WTC11 (cell line): ENCODE data around the gene PDE12. TPM values are rescaled to one million over a fixed set of nuclear protein-coding genes. Genes with fewer than 3 reads are reported as not detected.

ENCODE experiments used
- ATAC-seq: fragments of 200-7000 bp; cut with Tn5 transposase; 2 replicates; pipeline ENCODE4 v1.10.0; 2021; ENCODE audit warnings: mild to moderate bottlenecking, moderate library complexity
- CTCF ChIA-PET: fragments of 300-600 bp; sonication (Branson Sonifier 250); formaldehyde crosslinking; loops from one replicate; lab custom pipeline; 2021; ENCODE audit warnings: antibody characterized with exemption; lab: Charles Lee
- POLR2A ChIA-PET: fragments of 350-600 bp; sonication (Branson Sonifier 250); formaldehyde crosslinking; loops from one replicate; lab custom pipeline; 2021; ENCODE audit warnings: antibody characterized with exemption; lab: Charles Lee
- DNase-seq: peaks from one replicate; pipeline ENCODE4 v3.0.0; 2021; ENCODE audit warnings: low spot score
- H3K27ac Mint-ChIP-seq: 2 replicates; pipeline ENCODE4 v1.8.0; 2021; ENCODE audit warnings: mixed read lengths
- H3K27me3 Mint-ChIP-seq: 2 replicates; pipeline ENCODE4 v1.8.0; 2021; ENCODE audit warnings: low read depth, mild to moderate bottlenecking, moderate library complexity, mixed read lengths
- H3K36me3 Mint-ChIP-seq: 2 replicates; pipeline ENCODE4 v1.8.0; 2021; ENCODE audit warnings: mixed read lengths
- H3K4me1 Mint-ChIP-seq: 2 replicates; pipeline ENCODE4 v1.8.0; 2022; ENCODE audit warnings: mixed read lengths
- H3K4me3 Mint-ChIP-seq: 2 replicates; pipeline ENCODE4 v1.8.0; 2021; ENCODE audit warnings: mild to moderate bottlenecking, moderate library complexity, mixed read lengths
- H3K9me3 Mint-ChIP-seq: 2 replicates; pipeline ENCODE4 v1.8.0; 2021; ENCODE audit warnings: mixed read lengths
- CREB1 ChIP-seq: sonication (generic); formaldehyde crosslinking; IDR thresholded peaks from 2 replicates; pipeline ENCODE4 v1.8.0; 2023; ENCODE audit warnings: mild to moderate bottlenecking, missing genetic modification reagents
- ESRRA ChIP-seq: sonication (generic); formaldehyde crosslinking; IDR thresholded peaks from 2 replicates; pipeline ENCODE4 v1.8.1; 2022; ENCODE audit warnings: mild to moderate bottlenecking, missing genetic modification reagents, borderline replicate concordance
- ETV6 ChIP-seq: sonication (generic); formaldehyde crosslinking; IDR thresholded peaks from 2 replicates; pipeline ENCODE4 v1.8.1; 2022; ENCODE audit warnings: mild to moderate bottlenecking, missing genetic modification reagents
- FOXK1 ChIP-seq: sonication (generic); formaldehyde crosslinking; IDR thresholded peaks from 2 replicates; pipeline ENCODE4 v1.8.0; 2022; ENCODE audit warnings: mild to moderate bottlenecking, moderate library complexity, missing genetic modification reagents
- FOXP1 ChIP-seq: sonication (generic); formaldehyde crosslinking; IDR thresholded peaks from 2 replicates; pipeline ENCODE4 v1.8.0; 2022; ENCODE audit warnings: missing genetic modification reagents, mild to moderate bottlenecking, moderate library complexity, borderline replicate concordance
- GABPB1 ChIP-seq: sonication (generic); formaldehyde crosslinking; IDR thresholded peaks from 2 replicates; pipeline ENCODE4 v1.8.1; 2023; ENCODE audit warnings: mild to moderate bottlenecking, missing genetic modification reagents
- NFE2L1 ChIP-seq: sonication (generic); formaldehyde crosslinking; IDR thresholded peaks from 2 replicates; pipeline ENCODE4 v1.8.1; 2023; ENCODE audit warnings: missing genetic modification reagents
- NR1H2 ChIP-seq: sonication (generic); formaldehyde crosslinking; IDR thresholded peaks from 2 replicates; pipeline ENCODE4 v1.9.0; 2021; ENCODE audit warnings: mild to moderate bottlenecking, moderate library complexity, missing genetic modification reagents
- NR3C1 ChIP-seq: sonication (generic); formaldehyde crosslinking; conservative IDR thresholded peaks from 2 replicates; pipeline ENCODE4 v1.8.1; 2023; ENCODE audit warnings: low read depth, mild to moderate bottlenecking, missing genetic modification reagents
- SP1 ChIP-seq: sonication (generic); formaldehyde crosslinking; conservative IDR thresholded peaks from 2 replicates; pipeline ENCODE4 v1.8.1; 2022; ENCODE audit warnings: missing genetic modification reagents
- TEAD1 ChIP-seq: sonication (generic); formaldehyde crosslinking; IDR thresholded peaks from 2 replicates; pipeline ENCODE4 v1.8.0; 2022; ENCODE audit warnings: mild to moderate bottlenecking, missing genetic modification reagents
- ZBTB21 ChIP-seq: sonication (generic); formaldehyde crosslinking; IDR thresholded peaks from 2 replicates; pipeline ENCODE4 v1.8.1; 2023; ENCODE audit warnings: mild to moderate bottlenecking, missing genetic modification reagents, borderline replicate concordance
- ZNF232 ChIP-seq: sonication (generic); formaldehyde crosslinking; IDR thresholded peaks from 2 replicates; pipeline ENCODE4 v1.8.0; 2022; ENCODE audit warnings: mild to moderate bottlenecking, missing genetic modification reagents
- ZNF416 ChIP-seq: fragments of 250-450 bp; sonication (Bioruptor Pico); IDR thresholded peaks from 2 replicates; pipeline ENCODE4 v1.9.0; 2021; ENCODE audit warnings: mild to moderate bottlenecking, inconsistent platforms
- ZNF423 ChIP-seq: fragments of 250-450 bp; sonication (Bioruptor Pico); IDR thresholded peaks from 2 replicates; pipeline ENCODE4 v2.1.2; 2022; ENCODE audit warnings: mild to moderate bottlenecking, moderate library complexity
- ZNF671 ChIP-seq: fragments of 250-450 bp; sonication (Bioruptor Pico); IDR thresholded peaks from 2 replicates; pipeline ENCODE4 v1.8.0; 2021; ENCODE audit warnings: mild to moderate bottlenecking
- total RNA-seq: library from RNA; stranded (reverse); gene quantifications from 3 replicates; pipeline ENCODE4 v1.2.3, GENCODE V29; 2021
- TF ChIP-seq, protein P1 (sequence below): sonication (generic); formaldehyde crosslinking; IDR thresholded peaks from 2 replicates; pipeline ENCODE4 v1.8.1; 2022; ENCODE audit warnings: mild to moderate bottlenecking, missing genetic modification reagents, moderate library complexity, borderline replicate concordance
- TF ChIP-seq, protein P2 (sequence below): sonication (generic); formaldehyde crosslinking; IDR thresholded peaks from 2 replicates; pipeline ENCODE4 v1.8.0; 2022; ENCODE audit warnings: mild to moderate bottlenecking, missing genetic modification reagents
- TF ChIP-seq, protein P3 (sequence below): fragments of 250-450 bp; sonication (Bioruptor Pico); IDR thresholded peaks from 2 replicates; pipeline ENCODE4 v1.9.0; 2021; ENCODE audit warnings: mild to moderate bottlenecking
- TF ChIP-seq, protein P4 (sequence below): sonication (generic); formaldehyde crosslinking; IDR thresholded peaks from 2 replicates; pipeline ENCODE4 v1.8.1; 2023; ENCODE audit warnings: mild to moderate bottlenecking, missing genetic modification reagents, moderate library complexity
- TF ChIP-seq, protein P5 (sequence below): sonication (generic); formaldehyde crosslinking; IDR thresholded peaks from 2 replicates; pipeline ENCODE4 v1.8.0; 2022; ENCODE audit warnings: mild to moderate bottlenecking, missing genetic modification reagents
- TF ChIP-seq, protein P6 (sequence below): sonication (generic); formaldehyde crosslinking; IDR thresholded peaks from 2 replicates; pipeline ENCODE4 v1.8.0; 2023; ENCODE audit warnings: missing genetic modification reagents, mild to moderate bottlenecking, borderline replicate concordance

The PDE12 gene
- total RNA-seq, 1 experiment from 2014 or later, result 16.4 TPM

DNA sequence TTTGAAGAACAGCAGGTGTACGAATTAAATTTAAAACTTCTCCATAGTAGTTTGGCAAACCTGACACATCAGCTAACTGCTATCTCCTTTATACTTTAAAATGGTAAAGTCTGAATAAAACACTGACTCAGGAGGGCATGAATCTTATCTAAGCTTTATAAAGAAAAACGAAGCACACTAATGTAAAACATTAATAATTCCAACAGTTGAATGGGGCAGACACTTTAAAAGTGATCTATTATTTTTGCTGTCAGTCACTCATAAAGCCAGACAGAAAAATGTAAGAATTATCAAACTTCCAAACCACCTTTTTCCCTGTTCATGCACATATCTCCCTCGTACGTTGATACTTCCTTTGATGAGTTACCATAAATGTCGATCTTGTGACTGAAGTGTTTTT is 38.5 kb downstream of the PDE12 start (continued):
- TF ChIP-seq NR1H2, result no peak
- TF ChIP-seq, all 79 proteins: peak for 0

DNA sequence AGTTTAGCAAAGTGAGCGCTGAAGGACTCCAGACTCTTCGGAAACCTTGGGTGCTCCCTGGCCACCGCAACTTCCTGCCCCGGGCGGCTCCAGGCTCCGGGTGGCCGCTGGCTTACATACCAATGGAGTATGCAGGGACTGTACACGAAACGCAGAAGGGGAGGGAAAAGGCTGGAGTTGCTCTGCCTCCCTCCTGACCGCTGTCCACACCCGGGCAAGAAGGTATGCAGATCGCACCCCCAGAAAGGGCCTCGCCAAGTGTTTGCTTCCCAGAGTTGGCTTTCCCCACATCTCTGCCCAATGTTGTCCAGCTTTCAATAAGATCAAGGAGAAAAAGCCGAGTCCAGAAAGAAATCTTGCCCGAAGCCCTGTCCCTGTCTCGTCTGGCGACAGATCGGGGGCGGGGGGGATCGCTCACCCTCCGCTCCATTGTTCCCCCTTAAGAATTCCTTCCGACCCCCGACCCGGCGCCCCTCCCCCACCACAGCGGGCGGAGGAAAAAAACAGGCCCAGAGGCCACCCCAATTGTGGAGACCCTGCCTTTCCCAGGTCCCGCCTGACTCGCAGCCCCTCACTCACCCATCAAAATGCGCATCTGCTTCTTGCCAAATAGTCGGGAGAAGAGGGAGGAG is 40.5 kb downstream of the PDE12 start:
- DNase-seq (peak; percentile 61), ATAC-seq (peak; percentile 4)
- Mint-ChIP-seq H3K36me3 (peaks cover 12% of the 10 kb centered on the region), H3K27me3 (no peaks in the 10 kb centered on the region), H3K9me3 (no peaks in the 10 kb centered on the region), H3K4me1 (peaks cover 23% of the 10 kb centered on the region), H3K27ac (peak overlapping the region; percentile 100), H3K4me3 (peak overlapping the region; percentile 99)
- POLR2A ChIA-PET, result interaction anchor here (1.8 to 2.1 kb wide), 2 partner anchors 40 to 159 kb away, joined by 7 to 20 read pairs; partner anchors contain the start of genes PDE12 and SLMAP
- CTCF ChIA-PET, result interaction anchor here (0.7 to 1.6 kb wide), 2 partner anchors 199 to 427 kb away, joined by 3 read pairs; no protein-coding TSS in a partner anchor
- 0 out of 2 replicates have a peak, but pooled peaks have one; percentile 12 for TF ChIP-seq TEAD1 (CRISPR knock-in tag)
- TF ChIP-seq ZNF671 (CRISPR knock-in tag), result no peak
- TF ChIP-seq ZNF416 (CRISPR knock-in tag), result 0 out of 2 replicates have a peak, but pooled peaks have one; percentile 41
- 0 out of 2 replicates have a peak, but pooled peaks have one; percentile 59 for TF ChIP-seq NR3C1 (CRISPR knock-in tag)

DNA sequence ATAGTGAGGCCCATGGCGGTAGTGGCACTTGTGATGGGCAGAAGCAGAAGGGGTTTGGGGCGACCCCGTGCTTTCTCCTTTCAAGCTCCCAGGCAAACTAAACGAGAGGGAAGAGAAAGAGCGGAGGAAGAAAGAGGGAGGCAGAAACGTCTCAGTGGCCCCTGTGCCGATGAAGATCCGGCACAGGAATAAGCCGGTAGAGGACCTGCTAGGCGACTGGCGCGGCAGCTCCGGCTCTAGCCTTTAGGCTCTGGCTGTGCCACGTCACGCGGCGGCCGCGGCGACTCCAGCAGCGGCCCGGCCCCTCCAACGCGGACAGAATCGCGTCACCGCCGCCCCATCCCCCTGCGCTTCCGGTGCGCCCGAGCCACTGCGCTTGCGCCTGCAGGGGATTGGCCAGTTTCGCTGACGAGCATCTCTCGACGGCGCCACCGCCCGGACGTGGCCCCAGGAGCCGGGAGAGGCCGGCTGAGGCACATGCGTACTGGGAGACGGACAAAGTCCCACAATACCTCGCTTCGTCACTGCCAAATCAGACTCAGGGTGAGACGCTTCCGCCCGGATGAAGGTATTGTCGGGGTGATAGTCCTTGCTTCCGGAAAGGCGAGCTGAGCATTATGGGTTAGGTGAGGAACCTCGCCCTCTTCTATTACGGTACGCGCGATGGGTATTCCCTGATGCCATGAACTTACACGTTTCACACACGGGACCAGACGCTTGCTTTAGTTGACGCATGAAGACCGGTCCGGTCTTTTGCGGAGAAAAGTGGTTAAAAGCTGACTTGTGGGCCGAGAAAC is 41.3 kb downstream of the PDE12 start, which contains the start of gene ARF4:
Gene ARF4 (minus strand): TSS at position 218 of the 797 bp plus-strand sequence. CDS start 204 bp downstream, at position 14.
- ChIA-PET POLR2A (interaction anchor here (0.5 to 2.1 kb wide), 10 partner anchors 19 to 369 kb away, joined by 3 to 20 read pairs (median 4); partner anchors contain the start of genes APPL1, PDE12 and SLMAP), CTCF (interaction anchor here (0.6 to 1.6 kb wide), 5 partner anchors 10 to 471 kb away, joined by 3 read pairs; no protein-coding TSS in a partner anchor)
- H3K27ac Mint-ChIP-seq, result peak within 1 kb of the TSS; percentile 100
- peaks cover 23% of the 10 kb centered on the region for H3K4me1 Mint-ChIP-seq
- peak; percentile 96 for ATAC-seq
- peak; percentile 99 for DNase-seq
- H3K4me3 Mint-ChIP-seq, result peak within 1 kb of the TSS; percentile 99
- H3K27me3 Mint-ChIP-seq, result no peaks in the 10 kb centered on the region
- no peaks in the 10 kb centered on the region for H3K9me3 Mint-ChIP-seq
- peaks cover 10% of the 10 kb centered on the region for H3K36me3 Mint-ChIP-seq
- TF ChIP-seq NR3C1 (CRISPR knock-in tag), result no peak; the same call in 1 of the 2 replicates
- no peak for TF ChIP-seq ZNF671 (CRISPR knock-in tag)
- TF ChIP-seq ZBTB21 (CRISPR knock-in tag), result peak; percentile 97
- TF ChIP-seq ETV6 (CRISPR knock-in tag), result no peak; the same call in 1 of the 2 replicates
- TF ChIP-seq NFE2L1 (CRISPR knock-in tag), result peak; percentile 38; the same call in 1 of the 2 replicates
- TF ChIP-seq, protein P1, sequence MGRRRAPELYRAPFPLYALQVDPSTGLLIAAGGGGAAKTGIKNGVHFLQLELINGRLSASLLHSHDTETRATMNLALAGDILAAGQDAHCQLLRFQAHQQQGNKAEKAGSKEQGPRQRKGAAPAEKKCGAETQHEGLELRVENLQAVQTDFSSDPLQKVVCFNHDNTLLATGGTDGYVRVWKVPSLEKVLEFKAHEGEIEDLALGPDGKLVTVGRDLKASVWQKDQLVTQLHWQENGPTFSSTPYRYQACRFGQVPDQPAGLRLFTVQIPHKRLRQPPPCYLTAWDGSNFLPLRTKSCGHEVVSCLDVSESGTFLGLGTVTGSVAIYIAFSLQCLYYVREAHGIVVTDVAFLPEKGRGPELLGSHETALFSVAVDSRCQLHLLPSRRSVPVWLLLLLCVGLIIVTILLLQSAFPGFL (CRISPR knock-in tag), result 0 out of 2 replicates have a peak, but pooled peaks have one; percentile 28
- peak; percentile 85 for TF ChIP-seq FOXK1
- TF ChIP-seq CREB1 (CRISPR knock-in tag), result peak; percentile 44
- TF ChIP-seq GABPB1, result peak; percentile 79
- TF ChIP-seq, protein P2, sequence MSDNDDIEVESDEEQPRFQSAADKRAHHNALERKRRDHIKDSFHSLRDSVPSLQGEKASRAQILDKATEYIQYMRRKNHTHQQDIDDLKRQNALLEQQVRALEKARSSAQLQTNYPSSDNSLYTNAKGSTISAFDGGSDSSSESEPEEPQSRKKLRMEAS, result peak; percentile 89
- TF ChIP-seq, protein P3, sequence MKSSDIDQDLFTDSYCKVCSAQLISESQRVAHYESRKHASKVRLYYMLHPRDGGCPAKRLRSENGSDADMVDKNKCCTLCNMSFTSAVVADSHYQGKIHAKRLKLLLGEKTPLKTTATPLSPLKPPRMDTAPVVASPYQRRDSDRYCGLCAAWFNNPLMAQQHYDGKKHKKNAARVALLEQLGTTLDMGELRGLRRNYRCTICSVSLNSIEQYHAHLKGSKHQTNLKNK (CRISPR knock-in tag), result no peak
- TF ChIP-seq, protein P4, sequence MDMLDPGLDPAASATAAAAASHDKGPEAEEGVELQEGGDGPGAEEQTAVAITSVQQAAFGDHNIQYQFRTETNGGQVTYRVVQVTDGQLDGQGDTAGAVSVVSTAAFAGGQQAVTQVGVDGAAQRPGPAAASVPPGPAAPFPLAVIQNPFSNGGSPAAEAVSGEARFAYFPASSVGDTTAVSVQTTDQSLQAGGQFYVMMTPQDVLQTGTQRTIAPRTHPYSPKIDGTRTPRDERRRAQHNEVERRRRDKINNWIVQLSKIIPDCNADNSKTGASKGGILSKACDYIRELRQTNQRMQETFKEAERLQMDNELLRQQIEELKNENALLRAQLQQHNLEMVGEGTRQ, result peak; percentile 79
- peak; percentile 74; the same call in 1 of the 2 replicates for TF ChIP-seq FOXP1 (CRISPR knock-in tag)
- TF ChIP-seq, protein P5, sequence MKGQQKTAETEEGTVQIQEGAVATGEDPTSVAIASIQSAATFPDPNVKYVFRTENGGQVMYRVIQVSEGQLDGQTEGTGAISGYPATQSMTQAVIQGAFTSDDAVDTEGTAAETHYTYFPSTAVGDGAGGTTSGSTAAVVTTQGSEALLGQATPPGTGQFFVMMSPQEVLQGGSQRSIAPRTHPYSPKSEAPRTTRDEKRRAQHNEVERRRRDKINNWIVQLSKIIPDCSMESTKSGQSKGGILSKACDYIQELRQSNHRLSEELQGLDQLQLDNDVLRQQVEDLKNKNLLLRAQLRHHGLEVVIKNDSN (CRISPR knock-in tag), result no peak
- TF ChIP-seq, protein P6, sequence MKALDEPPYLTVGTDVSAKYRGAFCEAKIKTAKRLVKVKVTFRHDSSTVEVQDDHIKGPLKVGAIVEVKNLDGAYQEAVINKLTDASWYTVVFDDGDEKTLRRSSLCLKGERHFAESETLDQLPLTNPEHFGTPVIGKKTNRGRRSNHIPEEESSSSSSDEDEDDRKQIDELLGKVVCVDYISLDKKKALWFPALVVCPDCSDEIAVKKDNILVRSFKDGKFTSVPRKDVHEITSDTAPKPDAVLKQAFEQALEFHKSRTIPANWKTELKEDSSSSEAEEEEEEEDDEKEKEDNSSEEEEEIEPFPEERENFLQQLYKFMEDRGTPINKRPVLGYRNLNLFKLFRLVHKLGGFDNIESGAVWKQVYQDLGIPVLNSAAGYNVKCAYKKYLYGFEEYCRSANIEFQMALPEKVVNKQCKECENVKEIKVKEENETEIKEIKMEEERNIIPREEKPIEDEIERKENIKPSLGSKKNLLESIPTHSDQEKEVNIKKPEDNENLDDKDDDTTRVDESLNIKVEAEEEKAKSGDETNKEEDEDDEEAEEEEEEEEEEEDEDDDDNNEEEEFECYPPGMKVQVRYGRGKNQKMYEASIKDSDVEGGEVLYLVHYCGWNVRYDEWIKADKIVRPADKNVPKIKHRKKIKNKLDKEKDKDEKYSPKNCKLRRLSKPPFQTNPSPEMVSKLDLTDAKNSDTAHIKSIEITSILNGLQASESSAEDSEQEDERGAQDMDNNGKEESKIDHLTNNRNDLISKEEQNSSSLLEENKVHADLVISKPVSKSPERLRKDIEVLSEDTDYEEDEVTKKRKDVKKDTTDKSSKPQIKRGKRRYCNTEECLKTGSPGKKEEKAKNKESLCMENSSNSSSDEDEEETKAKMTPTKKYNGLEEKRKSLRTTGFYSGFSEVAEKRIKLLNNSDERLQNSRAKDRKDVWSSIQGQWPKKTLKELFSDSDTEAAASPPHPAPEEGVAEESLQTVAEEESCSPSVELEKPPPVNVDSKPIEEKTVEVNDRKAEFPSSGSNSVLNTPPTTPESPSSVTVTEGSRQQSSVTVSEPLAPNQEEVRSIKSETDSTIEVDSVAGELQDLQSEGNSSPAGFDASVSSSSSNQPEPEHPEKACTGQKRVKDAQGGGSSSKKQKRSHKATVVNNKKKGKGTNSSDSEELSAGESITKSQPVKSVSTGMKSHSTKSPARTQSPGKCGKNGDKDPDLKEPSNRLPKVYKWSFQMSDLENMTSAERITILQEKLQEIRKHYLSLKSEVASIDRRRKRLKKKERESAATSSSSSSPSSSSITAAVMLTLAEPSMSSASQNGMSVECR, result peak; percentile 45; the same call in 1 of the 2 replicates
- peak; percentile 33; the same call in 1 of the 2 replicates for TF ChIP-seq ESRRA (CRISPR knock-in tag)
- TF ChIP-seq ZNF423 (CRISPR knock-in tag), result no peak
- 0 out of 2 replicates have a peak, but pooled peaks have one; percentile 40 for TF ChIP-seq ZNF232 (CRISPR knock-in tag)
- TF ChIP-seq SP1 (CRISPR knock-in tag), result peak; percentile 71; the same call in 1 of the 2 replicates
